HG03095 (cell line): Measurements from ENCODE around the gene SCP2.

Experiments used
- ATAC-seq: cut with Tn5 transposase; IDR thresholded peaks from one replicate; pipeline ENCODE4 v1.9.1; 2021; ENCODE audit warnings: moderate library complexity; ENCODE audit not compliant: unreplicated experiment

The SCP2 gene

GRCh38 chr1:53080041-53080440 is 153.0 kb downstream of the SCP2 start:
- ATAC-seq: no peak

DNA sequence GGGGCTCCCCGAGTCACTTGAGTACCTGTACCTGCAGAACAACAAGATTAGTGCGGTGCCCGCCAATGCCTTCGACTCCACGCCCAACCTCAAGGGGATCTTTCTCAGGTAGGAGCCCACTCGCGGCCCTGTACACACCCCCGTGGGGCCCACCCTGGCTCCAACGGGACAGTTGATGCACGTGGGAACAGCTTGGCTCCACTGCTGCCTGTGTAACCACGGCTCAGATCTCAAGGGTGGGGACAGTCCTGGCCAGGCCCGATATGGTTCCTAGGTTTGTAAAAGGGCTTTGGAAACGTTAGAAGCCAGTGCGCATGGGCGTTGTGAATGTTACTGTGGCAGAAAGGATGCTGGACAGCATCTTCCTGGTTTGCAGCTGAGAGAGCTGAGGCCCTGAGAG is 153.7 kb downstream of the SCP2 start:
- ATAC-seq: no peak

DNA sequence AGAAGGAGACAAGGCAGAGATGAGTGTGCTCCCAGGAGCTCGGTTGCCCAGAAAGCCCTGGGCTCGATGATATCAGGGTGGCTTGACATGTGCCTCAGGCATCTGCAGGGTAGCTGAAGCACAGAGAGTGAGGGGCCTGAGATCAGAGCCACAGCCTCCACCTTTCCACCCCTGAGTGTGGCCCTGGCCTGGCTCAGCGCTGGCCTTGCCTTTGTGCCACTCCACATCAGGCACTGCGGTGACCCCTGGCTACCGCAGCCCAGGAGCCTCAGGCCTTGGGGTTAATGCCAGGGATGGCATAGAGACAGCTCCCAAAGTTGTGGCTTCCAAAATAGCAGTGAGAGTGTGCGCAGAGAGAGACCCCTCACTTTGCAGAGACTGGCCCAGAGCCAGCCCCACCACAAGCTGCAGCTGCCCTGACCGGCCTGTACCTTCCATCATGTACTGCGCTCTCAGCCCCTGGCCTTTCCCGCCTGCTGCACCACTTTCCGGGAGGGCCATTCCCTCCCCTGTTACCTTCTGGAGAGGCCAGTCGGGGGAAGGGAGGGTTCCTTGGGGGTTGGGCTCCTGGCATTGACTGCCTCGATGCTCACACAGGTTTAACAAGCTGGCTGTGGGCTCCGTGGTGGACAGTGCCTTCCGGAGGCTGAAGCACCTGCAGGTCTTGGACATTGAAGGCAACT is 154.4 kb downstream of the SCP2 start:
- no peak for ATAC-seq

DNA sequence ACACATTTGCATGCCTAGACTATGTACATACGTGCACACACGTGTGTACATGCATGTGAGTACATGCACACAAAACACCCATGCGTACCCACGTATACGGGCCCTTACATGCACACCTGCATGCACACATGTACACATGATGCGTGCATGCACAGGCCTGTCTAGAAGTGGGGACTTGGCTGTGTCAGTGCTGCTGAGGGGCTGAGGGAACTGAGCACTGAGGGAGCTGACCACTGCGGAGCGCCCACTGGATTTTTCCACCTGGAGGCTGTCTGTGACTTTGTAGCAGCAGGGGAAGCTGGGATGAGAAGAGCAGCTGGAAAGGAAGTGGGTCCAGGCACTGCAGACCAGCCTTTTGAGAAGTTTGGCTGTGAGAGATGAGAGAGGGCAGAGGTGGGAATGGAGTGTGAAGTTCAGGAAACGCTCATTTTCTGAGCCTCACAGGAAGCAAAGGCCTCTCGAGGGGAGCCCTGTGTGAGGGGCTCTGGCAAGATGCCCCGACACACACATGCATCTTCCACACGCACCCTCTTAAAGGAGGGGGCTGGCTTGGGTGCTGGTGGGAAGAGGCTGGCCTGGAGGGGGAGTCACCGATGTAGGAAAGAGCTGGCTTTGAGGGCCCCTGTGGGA is 155.9 kb downstream of the SCP2 start:
- no peak for ATAC-seq

DNA sequence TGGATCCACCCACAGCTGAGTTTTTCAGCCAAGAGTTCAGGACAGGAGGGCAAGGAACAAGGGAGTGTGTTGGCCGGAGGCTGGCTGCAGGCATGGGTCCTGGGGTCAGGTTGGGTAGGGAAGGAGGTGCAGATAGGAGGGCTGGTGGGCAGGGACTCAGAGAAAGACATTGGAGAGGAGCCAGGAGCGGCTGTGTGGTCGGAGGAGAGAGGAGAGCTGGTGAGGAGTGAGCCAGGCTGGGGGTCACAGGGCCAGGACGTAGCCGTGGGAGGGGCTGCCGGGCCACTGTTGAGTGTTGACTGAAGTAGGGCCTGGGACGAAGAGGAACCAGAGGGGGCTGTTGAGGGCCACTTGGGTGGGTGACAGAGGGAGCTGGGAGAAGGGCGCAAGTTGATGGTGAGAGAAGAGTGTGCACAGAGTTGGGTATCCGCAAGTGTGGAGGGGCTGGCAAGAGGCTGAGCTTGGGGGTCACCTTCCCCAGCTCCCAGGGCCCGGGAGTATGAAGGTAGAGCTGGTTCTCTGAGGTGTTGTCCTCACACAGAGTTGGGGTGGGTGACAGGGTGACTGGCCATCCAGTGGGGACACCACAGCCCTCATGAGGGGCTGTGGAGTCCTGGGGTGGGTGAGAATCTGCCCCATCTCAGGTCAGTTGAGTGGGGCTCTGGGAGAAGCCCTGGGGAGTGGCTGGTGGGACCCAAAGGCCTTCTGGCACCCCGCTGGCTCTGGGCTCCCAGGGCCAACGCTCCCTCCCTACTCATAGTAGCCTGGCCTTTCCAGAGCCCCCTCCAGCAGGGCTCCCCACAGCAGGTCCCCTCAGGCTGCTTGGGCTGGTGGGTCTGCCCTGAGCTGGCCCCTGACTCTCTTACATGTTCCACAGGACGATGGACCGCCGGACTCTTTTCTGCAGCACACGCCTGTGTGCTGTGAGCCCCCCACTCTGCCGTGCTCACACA is 156.8 kb downstream of the SCP2 start:
- no peak for ATAC-seq

- no peak for ATAC-seq
Measured at GRCh38 chr1:53084589-53084971, 157.5 kb downstream of the SCP2 start.

DNA sequence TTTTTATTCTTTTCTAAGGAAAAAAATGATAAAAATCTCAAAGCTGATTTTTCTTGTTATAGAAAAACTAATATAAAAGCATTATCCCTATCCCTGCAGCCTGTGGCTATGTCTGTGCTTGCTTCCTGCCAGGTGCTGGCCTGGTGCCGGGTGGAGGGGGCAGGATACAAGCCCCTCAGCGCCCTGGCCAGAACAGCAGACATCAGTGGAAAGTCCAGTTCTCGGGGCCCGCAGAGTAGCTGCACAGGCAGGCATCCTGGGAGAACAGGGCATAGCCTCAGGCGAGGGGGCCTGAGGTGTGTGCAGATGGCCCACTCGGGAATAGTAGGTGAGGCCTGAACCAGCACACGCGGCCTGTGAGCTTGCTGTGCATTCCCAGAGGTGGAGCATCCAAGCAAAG is 158.3 kb downstream of the SCP2 start:
- no peak for ATAC-seq

- ATAC-seq: no peak
Measured at GRCh38 chr1:53086491-53087070, 159.5 kb downstream of the SCP2 start.

DNA sequence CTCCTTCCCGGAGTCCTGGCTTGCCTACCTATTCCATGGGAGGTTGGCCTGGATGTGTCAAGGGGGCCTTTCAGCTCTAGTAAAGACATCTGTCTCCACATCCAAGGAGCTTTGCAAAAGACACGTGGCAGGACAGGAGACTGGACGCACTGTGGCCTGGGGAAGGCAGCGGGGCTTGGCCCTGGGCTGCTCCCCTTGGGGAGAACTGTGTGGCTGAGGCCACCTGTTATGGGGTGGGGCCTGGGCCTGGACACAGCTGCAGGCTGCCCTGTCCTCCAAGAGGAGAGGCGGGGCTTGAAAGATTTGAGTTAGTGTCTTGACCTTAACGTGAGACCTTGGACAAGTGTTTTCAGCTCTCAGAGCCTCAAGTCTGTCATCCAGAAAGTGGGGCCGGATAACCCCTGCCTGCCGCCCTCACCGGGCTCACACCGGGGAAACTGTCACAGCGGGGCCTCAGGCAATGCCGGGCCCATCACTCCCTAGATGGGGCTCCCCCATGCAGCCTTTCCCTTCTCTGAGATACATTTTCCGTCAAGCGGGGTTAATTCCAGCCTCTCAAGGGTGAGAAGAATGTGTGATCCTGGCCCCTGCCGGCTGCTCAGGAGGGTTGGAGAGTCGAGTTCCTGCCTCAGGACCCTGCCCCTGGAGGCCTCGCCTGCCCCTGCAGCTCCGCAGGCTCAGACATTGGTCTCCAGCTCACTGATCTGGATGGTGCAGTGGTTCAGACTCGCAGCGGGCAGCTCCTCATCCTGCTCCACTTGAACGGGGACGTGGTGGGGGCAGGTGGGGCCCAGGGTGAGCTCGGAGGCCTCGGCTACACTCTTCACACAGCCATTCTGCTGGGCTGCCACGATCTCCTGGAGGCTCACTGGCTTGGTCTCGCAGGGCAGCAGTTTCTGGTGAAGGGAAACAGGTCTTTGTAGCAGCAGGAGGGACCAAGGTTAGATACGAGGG is 160.5 kb downstream of the SCP2 start:
- ATAC-seq: no peak

GRCh38 chr1:53088616-53089300 is 161.7 kb downstream of the SCP2 start:
- ATAC-seq: no peak

GRCh38 chr1:53089478-53090226 is 162.6 kb downstream of the SCP2 start:
- ATAC-seq: no peak

- no peak for ATAC-seq
Measured at GRCh38 chr1:53090227-53091147, 163.4 kb downstream of the SCP2 start.

DNA sequence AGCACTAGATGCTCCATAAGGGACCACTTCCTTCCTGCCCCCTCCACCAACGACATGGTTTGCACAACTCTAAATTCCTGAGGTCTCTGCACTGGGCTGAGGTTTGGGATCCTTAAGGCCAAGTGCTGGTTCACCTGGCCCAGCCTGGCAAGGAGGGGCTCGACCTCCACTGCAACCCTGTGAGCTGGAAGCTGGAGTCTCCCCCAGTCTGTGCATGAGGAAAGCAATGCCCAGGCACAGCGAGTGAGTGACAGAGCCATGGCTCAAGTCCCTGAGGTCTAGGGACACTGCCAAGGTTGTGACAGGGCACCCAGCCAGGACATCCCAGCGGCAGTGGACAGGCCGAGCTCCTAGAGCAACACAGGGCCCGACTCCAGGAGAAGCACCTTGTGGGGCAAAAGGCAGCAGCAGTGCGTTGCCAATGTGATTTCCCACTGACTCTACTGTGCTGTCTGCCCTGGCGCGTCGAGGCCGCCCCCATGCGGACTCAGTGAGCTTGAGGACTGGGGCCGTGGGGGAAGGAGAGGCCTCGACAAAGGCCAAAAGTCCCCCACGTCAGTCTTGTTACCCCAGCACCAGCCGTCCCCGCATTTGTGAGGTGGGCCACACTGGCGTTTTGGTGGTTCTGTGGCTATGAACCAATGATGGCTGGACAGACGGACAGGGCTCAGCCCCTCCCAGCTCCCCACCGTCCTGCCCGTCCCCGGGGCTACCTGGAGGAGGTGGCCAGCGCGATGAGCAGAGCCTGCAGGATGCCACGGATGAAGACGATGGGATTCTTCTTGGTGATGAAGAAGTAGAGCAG is 165.0 kb downstream of the SCP2 start:
- ATAC-seq: no peak

DNA sequence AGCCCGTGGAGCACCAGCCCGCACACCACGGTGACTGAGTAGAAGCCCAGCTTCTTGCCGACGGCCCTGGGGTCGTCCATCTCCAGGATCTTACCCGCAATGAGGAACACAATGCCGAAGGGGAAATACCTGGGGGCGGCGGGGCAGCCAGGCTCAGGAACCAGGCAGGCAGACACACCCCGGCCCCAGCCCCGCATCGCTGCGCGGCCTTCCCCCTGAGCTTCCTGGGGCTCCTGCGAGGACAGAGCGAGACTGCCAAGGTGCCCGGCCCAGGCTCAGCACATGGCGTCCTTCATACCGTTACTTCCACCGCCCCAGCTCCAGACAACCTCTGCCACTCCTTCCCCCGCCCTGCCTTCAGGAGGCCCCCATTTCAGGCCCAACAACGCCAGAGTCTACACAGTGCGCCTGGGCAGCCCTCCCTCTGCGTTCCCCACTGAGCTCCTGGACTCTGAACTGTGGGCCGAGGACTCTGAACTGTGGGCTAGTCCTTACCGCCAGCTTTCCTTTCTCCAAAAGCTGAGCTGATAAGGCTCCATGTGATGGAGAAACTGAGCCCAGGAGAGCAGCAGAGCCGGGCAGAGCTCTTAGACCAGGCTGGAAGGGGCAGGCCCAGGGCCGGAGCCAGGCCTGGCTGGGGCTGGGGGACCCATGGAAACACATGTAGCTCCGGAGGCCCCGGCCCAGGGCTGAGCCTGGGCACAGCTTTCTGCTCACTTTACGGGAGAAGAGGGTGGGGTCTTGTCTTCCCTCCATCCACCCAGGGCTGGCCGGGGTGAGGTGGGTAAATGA is 165.8 kb downstream of the SCP2 start:
- ATAC-seq: no peak

DNA sequence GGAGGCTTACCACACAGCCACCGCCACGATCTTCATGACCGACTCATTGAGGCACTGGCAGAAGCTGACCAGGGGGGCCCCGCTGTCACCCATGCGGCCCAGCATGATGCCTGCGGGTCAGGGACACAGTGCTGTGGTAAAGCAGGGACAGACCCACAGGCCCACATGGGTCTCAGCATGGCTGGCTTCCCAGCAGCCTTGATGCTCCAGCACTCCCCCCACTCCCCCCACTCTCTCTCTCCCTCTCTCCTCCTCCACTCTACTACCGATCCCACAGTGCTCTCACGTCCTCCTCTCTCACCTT is 166.3 kb downstream of the SCP2 start:
- ATAC-seq: no peak

- ATAC-seq: no peak
Measured at GRCh38 chr1:53093778-53094532, 166.9 kb downstream of the SCP2 start.
